Glomerular endothelial cell (primary cell): Measurements from ENCODE around the gene RAD51C. TPM values are rescaled to one million over a fixed set of nuclear protein-coding genes. Genes with fewer than 3 reads are reported as not detected.
A peak's percentile ranks its signal among the peaks of the same experiment; 100 is the strongest.
"Not testable (repeated sequence)": the region's sequence is repeated elsewhere in the genome, so short reads cannot be mapped to it uniquely, and the experiment has no call there.

Source experiments
- DNase-seq: peaks from one replicate; pipeline ENCODE4 v3.0.0-alpha.2; 2011; ENCODE audit warnings: low read depth, low spot score; ENCODE audit errors: extremely low read depth
- total RNA-seq: library from RNA; depleted of rRNA; stranded (reverse); fragments of >200 nt; gene quantifications from 2 replicates; pipeline ENCODE4 v1.2.3, GENCODE V29; 2015

RAD51C gene
- total RNA-seq, 1 donor from 2014 or later, result 34.7 TPM

DNA sequence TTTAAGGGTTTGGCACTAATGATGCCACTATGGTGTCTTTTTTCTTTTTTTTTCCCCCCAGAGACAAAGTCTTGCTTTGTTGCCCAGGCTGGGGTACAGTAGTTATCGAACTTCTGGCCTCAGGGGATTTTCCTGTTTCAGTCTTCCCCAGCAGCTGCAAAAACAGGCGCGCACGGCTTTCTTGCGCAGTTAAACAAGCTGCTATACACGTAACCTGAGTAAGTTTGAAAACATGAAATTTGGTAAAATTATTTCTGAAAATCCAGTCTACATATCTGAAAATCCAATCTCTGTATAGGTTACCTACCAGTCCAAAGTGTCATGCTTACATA, 12.4 kb upstream of the RAD51C start:
- DNase-seq, result no peak

DNA sequence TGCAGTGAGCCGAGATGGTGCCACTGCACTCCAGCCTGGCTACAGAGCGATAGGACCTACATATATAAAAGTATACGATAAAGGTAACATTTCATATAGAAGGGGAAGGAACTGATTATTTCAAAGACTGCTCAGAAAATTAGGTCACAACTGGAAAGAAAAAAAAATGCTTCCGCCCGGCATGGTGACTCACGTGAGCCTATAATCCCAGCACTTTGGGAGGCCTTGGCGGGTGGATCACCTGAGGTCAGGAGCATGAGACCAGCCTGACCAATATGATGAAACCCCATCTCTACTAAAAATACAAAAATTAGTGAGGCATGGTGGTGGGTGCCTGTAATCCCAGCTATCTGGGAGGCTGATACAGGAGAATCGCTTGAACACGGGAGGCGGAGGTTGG, 8.4 kb upstream of the RAD51C start:
- DNase-seq, result no peak

DNA sequence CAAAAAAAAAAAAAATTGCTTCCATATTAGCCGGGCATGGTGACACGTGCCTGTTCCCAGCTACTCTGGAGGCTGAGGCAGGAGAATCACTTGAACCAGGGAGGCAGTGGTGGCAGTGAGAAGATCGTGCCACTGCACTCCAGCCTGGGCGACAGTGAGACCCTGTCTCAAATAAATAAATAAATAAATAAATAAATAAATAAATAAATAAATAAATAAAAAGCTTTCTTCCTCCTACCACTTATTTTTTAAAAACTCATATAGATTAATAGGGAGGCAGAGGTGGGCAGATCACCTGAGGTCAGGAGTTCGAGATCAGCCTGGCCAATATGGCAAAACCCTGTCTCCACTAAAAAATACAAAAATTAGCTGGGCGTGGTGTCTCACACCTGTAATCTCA, 7.9 kb upstream of the RAD51C start:
- not testable (repeated sequence) for DNase-seq

DNA sequence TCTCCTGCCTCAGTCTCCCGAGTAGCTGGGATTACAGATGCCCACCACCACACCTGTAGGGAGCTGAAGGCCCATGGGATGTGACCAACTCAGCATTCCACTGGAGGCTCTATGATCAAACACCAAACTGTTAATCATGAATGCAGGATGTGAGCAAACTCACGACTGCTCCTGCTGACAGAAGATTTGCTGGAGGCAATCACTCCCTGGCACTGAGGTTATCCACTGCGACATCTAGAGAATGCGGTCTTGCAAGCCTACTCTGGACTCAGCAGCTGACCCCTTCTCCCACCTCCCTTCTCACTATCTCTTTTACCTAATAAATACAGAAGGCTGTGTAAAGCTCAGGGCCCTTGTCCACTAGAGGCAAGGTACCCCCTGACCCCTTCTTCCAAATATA, 5.4 kb upstream of the RAD51C start:
- DNase-seq, result no peak

DNA sequence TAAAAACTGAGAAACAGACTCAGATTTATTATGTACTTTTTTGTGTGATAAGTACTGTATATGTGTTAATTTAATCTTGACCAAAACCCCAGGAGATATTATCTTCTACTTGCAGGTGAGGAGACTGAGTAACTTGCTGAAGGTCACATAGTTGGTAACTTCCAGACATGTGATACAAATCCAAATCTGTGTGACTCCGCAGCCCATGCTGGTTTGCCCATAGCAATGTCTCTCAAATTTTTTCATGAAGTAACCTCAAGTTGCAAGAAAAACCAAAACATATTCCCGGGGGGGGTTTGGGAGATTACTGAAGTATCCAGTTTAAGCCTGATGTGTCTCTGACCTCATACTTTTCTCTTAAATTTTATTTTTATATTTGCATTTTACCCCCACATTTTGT, 3.9 kb upstream of the RAD51C start:
- no peak for DNase-seq

DNA sequence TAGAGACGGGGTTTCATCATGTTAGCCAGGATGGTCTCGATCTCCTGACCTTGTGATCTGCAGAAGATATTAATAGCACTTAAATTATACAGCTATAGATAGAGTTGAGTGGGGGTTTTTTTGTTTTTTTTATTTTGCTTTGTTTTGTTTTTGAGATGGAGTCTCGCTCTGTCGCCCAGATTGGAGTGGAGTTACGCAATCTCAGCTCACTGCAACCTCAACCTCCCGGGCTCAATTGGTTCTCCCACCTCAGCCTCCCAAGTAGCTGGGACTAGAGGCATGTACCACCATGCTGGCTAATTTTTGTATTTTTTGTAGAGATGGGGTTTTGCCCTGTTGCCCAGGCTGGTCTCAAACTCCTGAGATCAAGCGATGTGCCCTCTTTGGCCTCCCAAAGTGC, 2.4 kb upstream of the RAD51C start:
- DNase-seq, result not testable (repeated sequence)

DNA sequence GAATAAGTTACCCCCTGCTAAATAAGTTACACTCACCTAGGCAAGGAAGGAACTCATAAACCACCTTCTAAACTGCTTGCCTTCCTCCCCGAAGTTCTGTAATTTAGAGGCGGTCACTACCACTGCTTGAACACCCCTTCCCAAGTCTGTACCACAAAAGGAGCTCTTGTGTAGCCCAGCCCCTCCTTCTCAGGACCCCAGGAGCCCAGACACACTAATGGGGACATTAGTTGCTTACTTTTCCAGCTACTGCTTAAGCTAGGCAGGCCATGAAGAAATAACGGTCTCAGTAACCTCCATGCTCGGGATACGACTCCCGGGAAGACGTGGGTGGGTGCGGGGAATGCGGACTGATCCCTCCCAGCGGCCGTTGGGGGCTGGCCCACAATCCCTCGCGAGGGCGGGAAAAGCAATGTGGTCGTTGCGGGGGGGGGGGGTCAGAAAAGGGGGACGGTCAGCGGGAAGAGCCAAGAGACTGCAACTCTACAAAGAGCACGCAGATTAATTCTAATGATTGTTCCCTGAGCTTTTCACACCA, 632 bp upstream of the RAD51C start, which contains the start of gene TEX14:
Gene TEX14, minus strand, starts transcription at position 345 of the 538 bp plus-strand sequence. CDS start 40,044 bp downstream, outside the sequence.
- DNase-seq, result no peak

DNA sequence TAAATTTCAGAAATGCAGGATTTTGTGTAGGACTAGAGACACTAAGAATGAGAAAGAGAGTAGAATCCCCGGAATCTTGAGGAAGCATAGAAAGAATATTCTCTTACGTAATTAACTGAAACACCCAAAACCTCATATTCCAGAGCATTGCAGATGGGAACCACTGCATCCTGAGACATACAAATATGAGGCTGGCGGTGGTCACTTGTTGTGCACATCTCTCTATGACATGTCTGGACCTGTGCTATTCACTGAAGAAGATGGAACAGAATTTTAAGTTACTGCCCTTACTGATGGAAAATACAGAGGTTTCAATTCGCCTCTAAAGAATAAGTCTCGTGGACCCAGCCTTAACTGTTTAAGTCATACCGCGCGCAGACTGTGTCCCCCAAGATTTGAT, 806 bp downstream of the RAD51C start:
- DNase-seq, result no peak

DNA sequence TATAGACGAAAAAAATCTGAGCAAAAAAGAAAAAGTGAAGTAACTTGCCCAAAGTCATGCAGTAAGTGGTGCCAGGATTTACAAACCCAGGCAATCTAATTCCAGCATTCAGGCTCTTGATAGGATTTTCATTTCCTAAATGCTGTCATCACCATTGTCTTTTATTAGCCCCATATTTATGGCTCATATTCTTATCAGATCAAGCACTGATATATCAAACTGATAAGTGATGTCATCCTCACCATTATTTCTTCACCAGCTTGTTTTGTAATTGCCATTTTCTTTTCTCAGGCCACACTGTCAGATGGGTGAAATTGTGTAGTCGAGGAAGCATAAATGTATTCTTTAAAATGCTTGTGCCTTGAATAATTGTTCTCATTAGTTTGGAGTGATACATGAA, 1.3 kb downstream of the RAD51C start:
- DNase-seq, result no peak

DNA sequence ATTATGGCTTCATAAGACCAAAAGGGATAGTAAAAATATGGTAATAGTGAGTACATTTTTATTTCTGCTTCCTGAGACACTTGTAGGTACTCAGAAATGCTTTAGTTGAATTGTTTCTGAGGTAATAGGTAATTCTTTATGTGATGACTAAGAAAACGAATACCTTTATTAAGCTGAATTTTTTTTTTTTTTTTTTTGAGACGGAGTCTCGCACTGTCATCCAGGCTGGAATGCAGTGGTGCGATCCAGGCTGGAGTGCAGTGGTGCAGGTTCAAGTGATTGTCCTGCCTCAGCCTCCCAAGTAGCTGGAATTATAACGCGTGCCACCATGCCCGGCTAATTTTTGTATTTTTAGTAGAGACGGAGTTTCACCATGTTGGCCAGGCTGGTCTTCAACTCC, 1.9 kb downstream of the RAD51C start:
- DNase-seq, result no peak

DNA sequence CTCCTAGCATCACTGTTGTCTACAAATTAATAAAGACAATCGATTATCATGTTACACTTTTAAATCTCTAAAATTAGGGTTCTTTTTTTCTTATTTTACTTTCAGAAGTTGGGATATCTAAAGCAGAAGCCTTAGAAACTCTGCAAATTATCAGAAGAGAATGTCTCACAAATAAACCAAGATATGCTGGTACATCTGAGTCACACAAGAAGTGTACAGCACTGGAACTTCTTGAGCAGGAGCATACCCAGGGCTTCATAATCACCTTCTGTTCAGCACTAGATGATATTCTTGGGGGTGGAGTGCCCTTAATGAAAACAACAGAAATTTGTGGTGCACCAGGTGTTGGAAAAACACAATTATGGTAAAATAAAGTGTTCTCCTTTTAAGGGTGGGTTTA, 2.4 kb downstream of the RAD51C start:
- no peak for DNase-seq

DNA sequence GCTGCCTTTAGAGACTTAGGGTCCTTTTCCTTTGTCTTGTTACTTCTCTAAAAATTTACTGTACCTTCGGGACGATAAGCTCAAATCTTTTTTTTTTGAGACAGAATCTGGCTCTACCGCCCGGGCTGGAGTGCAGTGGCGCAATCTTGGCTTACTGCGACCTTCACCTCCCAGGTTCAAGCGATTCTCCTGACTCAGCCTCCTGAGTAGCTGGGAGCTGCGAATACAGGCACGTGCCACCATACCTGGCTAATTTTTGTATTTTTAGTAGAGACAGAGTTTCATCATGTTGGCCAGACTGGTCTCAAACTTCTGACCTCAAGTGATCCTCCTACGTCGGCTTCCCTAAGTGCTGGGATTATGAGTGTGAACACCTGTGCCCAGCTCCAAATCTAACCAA, 7.4 kb downstream of the RAD51C start:
- no peak for DNase-seq

DNA sequence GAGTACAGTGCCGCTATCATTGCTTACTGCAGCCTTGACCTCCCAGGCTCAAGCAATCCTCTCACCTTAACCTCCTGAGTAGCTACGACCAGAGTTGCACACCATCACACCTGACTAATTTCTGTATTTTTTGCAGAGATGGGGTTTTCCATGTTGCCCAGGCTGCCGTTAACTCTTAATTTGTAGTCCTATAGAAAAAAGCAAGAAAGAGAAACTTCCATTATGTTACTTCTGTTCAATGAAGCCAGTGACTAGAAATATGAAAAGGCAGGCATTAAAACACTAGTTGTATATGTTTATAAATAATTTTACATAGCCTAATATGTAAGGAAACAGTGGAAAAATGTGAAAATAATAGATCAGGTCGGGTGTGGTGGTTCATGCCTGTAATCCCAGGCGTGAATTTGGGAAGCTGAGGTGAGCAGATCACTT, 9.7 kb downstream of the RAD51C start:
- no peak for DNase-seq

DNA sequence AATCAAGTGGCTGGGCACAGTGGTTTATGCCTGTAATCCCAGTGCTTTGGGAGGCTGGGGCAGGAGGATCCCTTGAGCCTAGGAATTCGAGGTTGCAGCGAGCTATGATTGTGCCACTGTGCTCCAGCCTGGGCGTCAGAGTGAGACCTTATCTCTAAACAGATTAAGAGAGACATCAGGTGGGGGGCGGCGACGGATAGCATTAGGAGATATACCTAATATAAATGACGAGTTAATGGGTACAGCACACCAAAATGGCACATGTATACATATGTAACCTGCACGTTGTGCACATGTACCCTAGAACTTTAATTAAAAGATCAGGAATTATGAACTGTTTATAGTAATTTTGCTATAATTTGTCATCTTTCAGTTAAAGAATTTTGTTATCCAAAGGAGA, 10.3 kb downstream of the RAD51C start:
- DNase-seq, result no peak

DNA sequence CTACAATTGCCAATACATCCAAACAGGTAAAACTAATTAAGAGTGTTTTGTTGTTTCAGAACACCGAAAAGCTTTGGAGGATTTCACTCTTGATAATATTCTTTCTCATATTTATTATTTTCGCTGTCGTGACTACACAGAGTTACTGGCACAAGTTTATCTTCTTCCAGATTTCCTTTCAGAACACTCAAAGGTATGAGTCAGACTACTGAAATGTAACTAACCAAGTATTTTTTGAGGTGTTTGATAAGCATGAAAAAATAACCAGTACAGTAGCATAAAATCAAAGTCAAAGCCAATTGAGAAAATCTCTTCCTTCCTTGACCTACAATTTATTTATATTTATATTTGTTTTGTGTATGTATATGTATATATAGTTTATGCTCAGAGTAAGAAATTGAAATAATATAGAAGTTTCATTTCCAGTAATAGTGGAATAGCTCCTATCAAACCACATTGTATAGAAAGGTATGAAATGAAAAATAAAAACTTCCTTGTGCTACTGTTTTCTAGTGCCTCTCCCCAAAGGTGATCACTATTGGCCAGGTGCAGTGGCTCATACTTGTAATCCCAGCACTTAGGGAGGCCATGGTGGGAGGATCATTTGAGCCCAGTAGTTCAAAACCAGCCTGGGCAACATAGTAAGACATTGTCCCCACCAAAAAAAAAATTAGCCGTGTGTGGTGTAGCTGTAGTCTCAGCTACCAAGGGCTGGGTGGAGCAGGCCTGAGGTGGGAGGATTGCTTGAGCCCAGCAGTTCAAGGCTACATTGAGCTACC, 10.9 kb downstream of the RAD51C start:
- peak; percentile 75 for DNase-seq

DNA sequence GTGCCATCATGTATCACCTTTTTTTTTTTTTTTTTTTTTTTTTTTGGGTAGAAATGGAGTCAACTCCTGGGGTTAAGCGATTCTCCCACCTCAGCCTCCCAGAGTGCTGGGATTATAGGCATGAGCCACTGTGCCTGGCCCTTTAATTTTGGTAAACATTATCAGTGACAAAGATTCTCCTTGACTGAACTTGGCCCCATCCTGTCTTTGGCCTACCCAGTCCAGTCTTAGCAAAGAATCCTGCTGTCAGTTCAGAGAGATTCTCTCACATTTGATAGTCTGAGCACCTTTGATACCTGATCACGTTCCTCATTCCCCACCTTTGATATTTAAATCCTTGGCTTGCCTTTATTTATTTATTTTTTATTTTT, 11.5 kb downstream of the RAD51C start:
- DNase-seq, result no peak

DNA sequence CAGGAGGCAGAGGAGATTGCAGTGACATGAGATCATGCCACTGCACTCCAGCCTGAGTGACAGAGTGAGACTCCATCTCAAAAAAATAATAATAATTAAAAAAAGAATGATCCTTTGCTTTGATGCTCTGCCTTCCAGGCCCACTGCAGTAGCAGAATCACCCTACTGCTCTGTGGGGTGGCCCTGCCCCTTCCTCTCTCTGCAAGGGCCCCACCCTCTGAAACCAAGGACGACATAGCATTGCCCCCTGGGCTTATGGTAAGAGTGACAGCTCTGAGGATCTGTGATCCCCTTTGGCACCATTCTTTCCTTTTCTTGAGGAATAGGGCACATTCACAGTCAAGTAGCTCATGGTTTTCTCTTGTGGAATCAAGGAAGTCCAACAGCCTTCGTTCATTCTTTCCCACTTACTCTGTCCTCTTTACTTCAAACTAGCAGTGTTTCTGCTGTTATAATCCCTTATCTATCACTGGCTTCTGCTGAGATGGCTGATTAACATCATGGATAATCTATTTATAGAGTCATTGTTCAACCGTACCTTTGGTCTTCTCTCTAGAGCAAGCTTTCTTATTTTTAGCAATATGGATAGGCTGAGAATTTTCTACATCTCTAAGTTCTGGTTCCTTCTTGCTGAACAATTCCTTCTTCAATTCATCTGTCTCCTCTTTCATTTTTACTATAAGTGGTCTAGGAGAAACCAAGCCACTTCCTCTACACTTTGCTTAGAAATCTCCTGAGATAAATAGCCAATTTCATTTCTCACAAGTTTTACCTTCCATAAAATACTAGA, 14.1 kb downstream of the RAD51C start:
- DNase-seq, result no peak

DNA sequence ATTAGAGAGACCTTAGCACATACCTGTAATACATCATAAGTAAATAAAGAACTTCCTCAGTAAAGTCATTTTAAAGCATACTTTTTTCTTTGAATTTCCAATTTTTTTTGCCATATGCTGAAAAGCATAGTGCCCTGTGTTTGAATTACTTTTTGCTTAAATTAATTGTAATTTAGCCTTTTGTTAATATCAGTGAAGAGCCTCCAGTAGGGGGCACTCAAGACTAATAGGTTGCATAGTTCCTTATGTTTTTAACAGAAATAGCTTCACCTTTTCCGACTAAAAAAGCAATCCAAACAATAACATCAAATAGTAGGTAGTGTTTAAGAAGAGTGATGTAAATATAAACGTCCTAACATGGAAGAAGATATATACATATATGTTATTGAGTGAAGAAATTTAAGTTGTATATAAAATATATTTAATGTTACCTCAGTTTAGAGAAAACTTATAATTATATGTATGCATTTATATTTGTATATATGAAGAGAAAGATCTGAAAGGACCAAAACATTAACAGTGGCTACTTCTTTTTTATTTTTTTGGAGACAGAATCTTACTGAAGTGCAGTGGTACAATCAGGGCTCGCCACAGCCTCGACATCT, 18.6 kb downstream of the RAD51C start:
- DNase-seq, result no peak

DNA sequence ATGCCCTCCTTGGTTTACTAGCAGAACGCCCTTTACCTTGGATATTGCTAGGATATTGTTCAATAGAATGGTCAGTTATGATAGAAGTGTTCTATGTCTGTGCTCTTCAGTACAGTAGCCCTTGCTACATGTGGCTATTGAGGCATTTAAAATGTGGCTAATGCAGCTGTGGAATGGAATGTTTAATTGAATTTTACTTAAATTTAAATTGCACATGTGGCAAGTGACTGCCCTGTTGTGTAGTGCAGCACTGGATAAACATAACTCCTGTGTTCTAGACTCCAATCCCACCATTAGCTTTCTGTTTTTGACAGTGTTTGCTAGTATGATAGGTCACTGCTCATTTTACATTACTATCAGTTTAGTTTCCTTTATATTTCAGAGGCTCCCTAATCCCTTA, 29.9 kb downstream of the RAD51C start:
- no peak for DNase-seq

DNA sequence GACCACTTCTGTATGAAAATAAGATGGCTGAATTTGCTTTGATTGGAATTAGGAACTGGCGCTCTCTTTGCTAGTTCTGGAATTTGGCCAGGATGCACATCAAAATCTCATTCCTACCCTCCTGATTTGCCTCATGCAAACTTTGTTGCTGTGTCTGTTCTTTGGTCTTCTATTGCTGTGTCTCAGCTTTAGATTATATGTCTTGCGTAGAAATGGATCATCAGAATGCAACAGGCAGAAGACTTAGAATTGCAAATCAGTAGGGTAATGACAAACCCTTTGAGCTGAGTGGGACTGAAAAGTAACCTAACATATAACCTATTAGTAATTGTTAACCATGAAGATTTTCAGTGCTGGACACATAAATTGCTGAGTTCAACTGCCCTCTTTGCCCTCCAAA, 30.3 kb downstream of the RAD51C start:
- no peak for DNase-seq

DNA sequence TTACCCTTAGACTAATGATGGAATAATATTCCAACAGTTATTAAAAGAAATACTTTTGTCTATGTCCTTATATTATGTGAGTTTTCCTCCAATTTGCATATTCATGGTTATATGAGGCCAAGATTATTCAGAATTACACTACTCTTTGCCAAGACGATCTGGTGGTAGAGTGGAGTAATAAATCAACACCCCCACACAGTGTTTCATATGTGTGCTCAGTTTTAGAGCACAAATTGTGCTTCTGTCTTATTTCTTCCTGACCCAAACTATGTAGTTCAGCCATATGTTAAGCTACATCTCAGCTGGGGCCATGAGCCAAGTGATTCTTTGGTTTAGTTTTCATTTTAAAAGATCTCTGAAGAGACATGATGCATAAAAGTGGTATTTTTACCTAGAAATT, 36.4 kb downstream of the RAD51C start:
- no peak for DNase-seq

DNA sequence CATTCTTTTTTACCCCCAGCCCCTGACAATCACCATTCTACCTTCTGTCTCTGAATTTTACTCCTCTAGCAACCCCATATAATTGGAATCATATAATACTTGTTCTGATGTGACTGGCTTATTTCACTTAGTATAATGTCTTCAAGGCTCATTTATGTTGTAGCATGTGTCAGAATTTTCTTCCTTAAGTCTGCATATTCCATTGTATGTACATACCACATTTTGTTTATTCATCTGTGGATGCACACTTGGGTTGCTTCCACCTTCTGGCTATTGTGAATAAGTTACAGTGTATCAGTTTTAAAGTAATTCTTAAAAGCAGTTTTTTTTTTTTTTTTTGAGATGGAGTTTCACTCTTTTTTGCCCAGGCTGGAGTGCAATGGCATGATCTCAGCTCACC, 38.5 kb downstream of the RAD51C start:
- no peak for DNase-seq
